ENCODE data around the gene SLC25A51.

- no peak for TF ChIP-seq POLR2AphosphoS5 (IDR thresholded peaks at IDR 0.05; ENCODE audit: borderline replicate concordance, low read depth, low read length)
- no peak for TF ChIP-seq EZH2 (IDR thresholded peaks at IDR 0.05)
- no peak for TF ChIP-seq FOXP2 (optimal IDR thresholded peaks at IDR 0.05; ENCODE audit: control extremely low read depth, extremely low read length, insufficient read depth)
Observed at GRCh38 chr9:37840560-37841194, 63.2 kb downstream of the SLC25A51 start.

Data from SK-N-MC (cell line).